HepG2 (cell line): Measurements from ENCODE around the gene MAP3K9. TPM values are rescaled to one million over a fixed set of nuclear protein-coding genes. Genes with fewer than 3 reads are reported as not detected.

Experiments used
- CBX5 ChIP-seq: sonication (generic); formaldehyde crosslinking; IDR thresholded peaks from 2 replicates; pipeline ENCODE4 v1.4.0; 2020; ENCODE audit warnings: missing genetic modification reagents, borderline replicate concordance
- CREM ChIP-seq, 2 experiments: sonication (generic) in 1 of 2; formaldehyde crosslinking in 1 of 2; IDR thresholded peaks; 2 replicates each; pipeline versions ENCODE4 v1.4.0 to v1.6.1; 2016 to 2020; ENCODE audit warnings: antibody characterized with exemption in 1 of 2, mild to moderate bottlenecking in 1 of 2, missing genetic modification reagents in 1 of 2
- FOXA3 ChIP-seq: IDR thresholded peaks from 2 replicates; pipeline ENCODE4 v1.6.1; 2016; ENCODE audit warnings: missing genetic modification reagents, missing compliant biosample characterization
- FOXK1 ChIP-seq: sonication (generic); formaldehyde crosslinking; IDR thresholded peaks from 2 replicates; pipeline ENCODE4 v1.4.0; 2020; ENCODE audit warnings: low read depth, missing genetic modification reagents, borderline replicate concordance
- FOXP1 ChIP-seq, 2 experiments: fragments of 450-650 bp in 1 of 2; IDR thresholded peaks; 2 replicates each; pipeline ENCODE4 v1.6.1; 2017 to 2018; ENCODE audit warnings: antibody characterized with exemption in 1 of 2
- GMEB2 ChIP-seq: IDR thresholded peaks from 2 replicates; pipeline ENCODE4 v1.6.1; 2016; ENCODE audit warnings: missing biosample characterization, missing genetic modification reagents, low read depth
- HNRNPK ChIP-seq: fragments of 200-400 bp; formaldehyde crosslinking; IDR thresholded peaks from 2 replicates; pipeline ENCODE4 v1.6.1; 2018; ENCODE audit warnings: low read length, low read depth, moderate library complexity, mild to moderate bottlenecking; ENCODE audit not compliant: poor library complexity, severe bottlenecking
- LCORL ChIP-seq, 2 experiments: fragments of 450-650 bp in 1 of 2; sonication (generic) in 1 of 2; formaldehyde crosslinking in 1 of 2; IDR thresholded peaks; 2 replicates each; pipeline versions ENCODE4 v1.5.0 to v1.6.1; 2017 to 2020; ENCODE audit warnings: antibody characterized with exemption in 1 of 2, missing genetic modification reagents in 1 of 2
- PRPF4 ChIP-seq: fragments of 200-400 bp; formaldehyde crosslinking; IDR thresholded peaks from 2 replicates; pipeline ENCODE4 v1.6.1; 2016; ENCODE audit warnings: low read length, low read depth; ENCODE audit not compliant: poor library complexity, severe bottlenecking
- RBFOX2 ChIP-seq: fragments of 200-400 bp; formaldehyde crosslinking; IDR thresholded peaks from 2 replicates; pipeline ENCODE4 v1.6.1; 2017; ENCODE audit warnings: low read depth, mild to moderate bottlenecking, low read length
- SETDB1 ChIP-seq: sonication (generic); formaldehyde crosslinking; IDR thresholded peaks from 2 replicates; pipeline ENCODE4 v1.5.1; 2020; ENCODE audit warnings: missing genetic modification reagents, mild to moderate bottlenecking, borderline replicate concordance
- TCF7 ChIP-seq: sonication (generic); IDR thresholded peaks from 2 replicates; pipeline ENCODE4 v1.6.1; 2016; ENCODE audit warnings: antibody characterized with exemption, low read depth
- ZBTB43 ChIP-seq: sonication (generic); formaldehyde crosslinking; conservative IDR thresholded peaks from 2 replicates; pipeline ENCODE4 v1.4.0; 2020; ENCODE audit warnings: missing genetic modification reagents
- ZFP82 ChIP-seq: sonication (generic); formaldehyde crosslinking; IDR thresholded peaks from 2 replicates; pipeline ENCODE4 v1.5.1; 2020; ENCODE audit warnings: mild to moderate bottlenecking, missing genetic modification reagents, borderline replicate concordance
- ZHX2 ChIP-seq, 2 experiments: sonication (generic) in 1 of 2; formaldehyde crosslinking in 1 of 2; IDR thresholded peaks; 2 replicates each; pipeline versions ENCODE4 v1.6.1 to v1.9.0; 2014 to 2022; ENCODE audit warnings: antibody characterized with exemption in 1 of 2, borderline replicate concordance in 1 of 2, inconsistent platforms in 1 of 2, low read depth in 1 of 2, missing genetic modification reagents in 1 of 2
- ZMYM3 ChIP-seq: sonication (generic); formaldehyde crosslinking; IDR thresholded peaks from 2 replicates; pipeline ENCODE4 v1.5.1; 2020; ENCODE audit warnings: mild to moderate bottlenecking, missing genetic modification reagents
- ZNF343 ChIP-seq: sonication (generic); formaldehyde crosslinking; IDR thresholded peaks from 2 replicates; pipeline ENCODE4 v1.4.0; 2020; ENCODE audit warnings: mild to moderate bottlenecking, missing genetic modification reagents
- ZNF619 ChIP-seq: sonication (generic); formaldehyde crosslinking; IDR thresholded peaks from 2 replicates; pipeline ENCODE4 v1.4.0; 2020; ENCODE audit warnings: mild to moderate bottlenecking, missing genetic modification reagents
- ZNF639 ChIP-seq: conservative IDR thresholded peaks from 2 replicates; pipeline ENCODE4 v1.6.1; 2018; ENCODE audit warnings: missing genetic modification reagents
- ZSCAN9 ChIP-seq: IDR thresholded peaks from 2 replicates; pipeline ENCODE4 v1.6.1; 2016; ENCODE audit warnings: borderline replicate concordance
- polyA plus RNA-seq, 8 experiments: library from polyadenylated mRNA; depleted of rRNA in 3 of 8; stranded (reverse) in 7 of 8; unstranded in 1 of 8; fragments of >200 nt; fragmentation: Illumina TruSeq in 4 of 8; extraction: Trizol in 4 of 8; gene quantifications; 2 replicates each; pipeline versions ENCODE4 v1.2.1 to v1.2.3, GENCODE V29; 2011 to 2016; ENCODE audit warnings: low read depth in 4 of 8, missing spikeins in 1 of 8, mixed read lengths in 1 of 8; ENCODE audit not compliant: insufficient read depth in 1 of 8
- total RNA-seq, 5 experiments: library from RNA; depleted of rRNA; stranded (reverse); fragments of >200 nt; fragmentation: Illumina TruSeq; extraction: Trizol; gene quantifications; 2 replicates each; pipeline ENCODE4 v1.2.3, GENCODE V29; 2016; ENCODE audit warnings: low read depth in 1 of 5

MAP3K9 gene
- total and polyA plus RNA-seq, 2 of the 13 experiments (the other 11 are each of a cell fraction or from before 2014, with no cell fraction given) = 4.3 to 4.5 TPM

GRCh38 chr14:70716483-70716882, 92.8 kb downstream of the MAP3K9 start (continued):
- TF ChIP-seq LCORL (IDR thresholded peaks at IDR 0.05) (no peak), LCORL (CRISPR knock-in tag; IDR thresholded peaks at IDR 0.05) (no peak), ZNF639 (CRISPR knock-in tag) (no peak), CREM (IDR thresholded peaks at IDR 0.05) (no peak), CREM (CRISPR knock-in tag; IDR thresholded peaks at IDR 0.05) (no peak), FOXK1 (CRISPR knock-in tag) (no peak), ZFP82 (CRISPR knock-in tag) (no peak), SETDB1 (CRISPR knock-in tag) (no peak), TCF7 (no peak), ZNF619 (CRISPR knock-in tag) (no peak), ZMYM3 (no peak), ZNF343 (CRISPR knock-in tag) (no peak), PRPF4 (no peak), FOXA3 (CRISPR knock-in tag) (peak; percentile 62), ZBTB43 (CRISPR knock-in tag) (no peak), FOXP1 (IDR thresholded peaks at IDR 0.05) (no peak), FOXP1 (CRISPR knock-in tag; IDR thresholded peaks at IDR 0.05) (peak; percentile 50; the same call in 1 of the 2 replicates), ZHX2 (IDR thresholded peaks at IDR 0.05; ENCODE audit: low read depth) (no peak), ZHX2 (CRISPR knock-in tag; IDR thresholded peaks at IDR 0.05; ENCODE audit: borderline replicate concordance) (no peak), GMEB2 (CRISPR knock-in tag) (no peak), RBFOX2 (no peak), HNRNPK (no peak), CBX5 (CRISPR knock-in tag) (no peak), ZSCAN9 (CRISPR knock-in tag) (no peak)
